Thymus (tissue), 14 donors: ENCODE measurements around the gene OR7G1. TPM values are rescaled to one million over a fixed set of nuclear protein-coding genes. Genes with fewer than 3 reads are reported as not detected.

Experiments
- DNase-seq, 9 donors: peaks; one replicate each; pipeline ENCODE4 v3.0.0-alpha.2; 2013; ENCODE audit warnings: low spot score in 9 of 9, low read depth in 6 of 9, missing footprints in 1 of 9
- H3K27ac ChIP-seq, 2 donors: one replicate each; pipeline ENCODE4 v1.5.1; 2013; ENCODE audit warnings: control low read depth in 1 of 2, low read depth in 1 of 2, low read length in 1 of 2, mild to moderate bottlenecking in 1 of 2, moderate library complexity in 1 of 2
- H3K27me3 ChIP-seq, 2 donors: one replicate each; pipeline ENCODE4 v1.5.1; 2013; ENCODE audit warnings: low read length in 1 of 2; ENCODE audit not compliant: control insufficient read depth in 2 of 2, insufficient read depth in 1 of 2
- H3K36me3 ChIP-seq, 2 donors: one replicate each; pipeline ENCODE4 v1.5.1; 2013; ENCODE audit warnings: low read length in 1 of 2, mild to moderate bottlenecking in 1 of 2, moderate library complexity in 1 of 2; ENCODE audit not compliant: control insufficient read depth in 2 of 2, insufficient read depth in 2 of 2
- H3K4me1 ChIP-seq, 2 donors: one replicate each; pipeline ENCODE4 v1.5.1; 2013; ENCODE audit warnings: low read length in 2 of 2; ENCODE audit not compliant: control insufficient read depth in 2 of 2, insufficient read depth in 2 of 2
- H3K4me3 ChIP-seq, 2 donors: one replicate each; pipeline ENCODE4 v1.5.1; 2013; ENCODE audit warnings: low read length in 2 of 2, control low read depth in 1 of 2, mild to moderate bottlenecking in 1 of 2
- H3K9me3 ChIP-seq, 2 donors: one replicate each; pipeline ENCODE4 v1.5.1; 2013; ENCODE audit warnings: low read length in 1 of 2, mild to moderate bottlenecking in 1 of 2; ENCODE audit not compliant: control insufficient read depth in 2 of 2, insufficient read depth in 1 of 2
- WGBS: extraction: QIAGEN DNeasy Blood & Tissue Kit; methylation state at CpG from one replicate; pipeline ENCODE4 v1.1.7; 2013; 5-methylcytosine and 5-hydroxymethylcytosine counted together
- long read RNA-seq, 10 donors: transcript quantifications; one replicate each; lab custom pipeline, GENCODE V29; 2026
- polyA plus RNA-seq: library from polyadenylated mRNA; stranded (reverse); fragments of 200-250 nt; gene quantifications from one replicate; pipeline ENCODE4 v1.2.3, GENCODE V29; 2013
- total RNA-seq: library from RNA; stranded (reverse); fragments of 120-200 nt; gene quantifications from one replicate; pipeline ENCODE4 v1.2.4, GENCODE V29; 2013
- donor health status: healthy.

OR7G1 gene
- not detected for total RNA-seq
- not detected for polyA plus RNA-seq
- long read RNA-seq, donor 1: 0 reads
- long read RNA-seq, donor 2: 0 reads
- long read RNA-seq, donor 3: 0 reads
- long read RNA-seq, donor 4: 0 reads
- long read RNA-seq, donor 5: 0 reads
- long read RNA-seq, donor 6: 0 reads
- long read RNA-seq, donor 7: 0 reads
- long read RNA-seq, donor 8, partial matches to known transcripts: 0 of 1 reads
- long read RNA-seq, donor 8, other reads (novel, unspliced or antisense): 0 of 1 reads
- long read RNA-seq, donor 9: 0 reads
- long read RNA-seq, donor 10: 0 reads

- Histone ChIP-seq H3K9me3 (no peaks in the 10 kb centered on the region), H3K4me1 (no peaks in the 10 kb centered on the region), H3K27me3 (no peaks in the 10 kb centered on the region), H3K27ac (no peak within 1 kb of the TSS), H3K4me3 (no peak within 1 kb of the TSS), H3K36me3 (no peaks in the 10 kb centered on the region)
- no peak for DNase-seq
- 85% methylated on average over 2 of the region's 2 CpGs for WGBS
Observed at GRCh38 chr19:9115307-9115813, at the start of gene OR7G1. Gene OR7G1 (minus strand): TSS chr19:9115763. CDS start chr19:9115763, 0 bp downstream.

GRCh38 chr19:9165261-9165660, 49.7 kb upstream of the OR7G1 start:
- H3K27ac ChIP-seq: no peak overlapping the region
- H3K27me3 ChIP-seq: no peaks in the 10 kb centered on the region
- peaks cover 33 to 41% of the 10 kb centered on the region in 2 donors for H3K36me3 ChIP-seq
- no peaks in the 10 kb centered on the region for H3K4me1 ChIP-seq
- over 99% methylated on average over 3 of the region's 3 CpGs for WGBS
- H3K4me3 ChIP-seq: no peak overlapping the region
- H3K9me3 ChIP-seq: peaks cover 10 to 25% of the 10 kb centered on the region in 2 donors
- no peak for DNase-seq

- Histone ChIP-seq H3K9me3 (peaks cover 19 to 42% of the 10 kb centered on the region in 2 donors), H3K36me3 (peaks cover 69 to 71% of the 10 kb centered on the region in 2 donors)
- 99% methylated on average over 12 of the region's 12 CpGs for WGBS
Observed at GRCh38 chr19:9161427-9161826, 45.9 kb upstream of the OR7G1 start.

GRCh38 chr19:9159891-9160290, 44.3 kb upstream of the OR7G1 start:
- DNase-seq: no peak
- 99% methylated on average over 13 of the region's 13 CpGs for WGBS
- no peaks in the 10 kb centered on the region for H3K4me1 ChIP-seq
- H3K36me3 ChIP-seq: peaks cover 81 to 82% of the 10 kb centered on the region in 2 donors
- H3K27me3 ChIP-seq: no peaks in the 10 kb centered on the region
- H3K4me3 ChIP-seq: no peak overlapping the region
- no peak overlapping the region for H3K27ac ChIP-seq
- H3K9me3 ChIP-seq: peaks cover 19 to 42% of the 10 kb centered on the region in 2 donors

More at GRCh38 chr19:9161427-9161826, 45.9 kb upstream of the OR7G1 start:
- Histone ChIP-seq H3K27ac (no peak overlapping the region), H3K4me1 (no peaks in the 10 kb centered on the region), H3K27me3 (no peaks in the 10 kb centered on the region), H3K4me3 (no peak overlapping the region)
- DNase-seq: no peak

- Histone ChIP-seq H3K4me3 (no peak overlapping the region), H3K36me3 (peaks cover 62 to 67% of the 10 kb centered on the region in 2 donors), H3K27me3 (no peaks in the 10 kb centered on the region), H3K4me1 (no peaks in the 10 kb centered on the region), H3K27ac (no peak overlapping the region), H3K9me3 (peaks cover 21 to 44% of the 10 kb centered on the region in 2 donors)
- WGBS: 95% methylated on average over 1 of the region's 1 CpG
- no peak for DNase-seq
Observed at GRCh38 chr19:9156304-9156703, 40.7 kb upstream of the OR7G1 start.

GRCh38 chr19:9155591-9155990, 40.0 kb upstream of the OR7G1 start:
- Histone ChIP-seq H3K4me1 (no peaks in the 10 kb centered on the region), H3K9me3 (peaks cover 17 to 39% of the 10 kb centered on the region in 2 donors), H3K27ac (no peak overlapping the region), H3K4me3 (no peak overlapping the region), H3K36me3 (peaks cover 55 to 59% of the 10 kb centered on the region in 2 donors), H3K27me3 (no peaks in the 10 kb centered on the region)
- 96% methylated on average over 4 of the region's 4 CpGs for WGBS
- DNase-seq: no peak

- Histone ChIP-seq H3K4me1 (no peaks in the 10 kb centered on the region), H3K27me3 (no peaks in the 10 kb centered on the region), H3K4me3 (no peak overlapping the region), H3K27ac (no peak overlapping the region), H3K9me3 (peaks cover 8 to 29% of the 10 kb centered on the region in 2 donors), H3K36me3 (peaks cover 27 to 30% of the 10 kb centered on the region in 2 donors)
- 97% methylated on average over 5 of the region's 5 CpGs for WGBS
- DNase-seq: no peak
Observed at GRCh38 chr19:9151367-9151766, 35.8 kb upstream of the OR7G1 start.

GRCh38 chr19:9150650-9151049, 35.1 kb upstream of the OR7G1 start:
- Histone ChIP-seq H3K27ac (no peak overlapping the region), H3K9me3 (peaks cover 8 to 29% of the 10 kb centered on the region in 2 donors), H3K36me3 (peaks cover 21 to 22% of the 10 kb centered on the region in 2 donors), H3K4me3 (no peak overlapping the region), H3K4me1 (no peaks in the 10 kb centered on the region), H3K27me3 (no peaks in the 10 kb centered on the region)
- WGBS: 97% methylated on average over 5 of the region's 5 CpGs
- no peak for DNase-seq

GRCh38 chr19:9149997-9150396, 34.4 kb upstream of the OR7G1 start:
- no peak overlapping the region for H3K4me3 ChIP-seq
- H3K4me1 ChIP-seq: no peaks in the 10 kb centered on the region
- peaks cover 10 to 32% of the 10 kb centered on the region in 2 donors for H3K9me3 ChIP-seq
- no peaks in the 10 kb centered on the region for H3K27me3 ChIP-seq
- 98% methylated on average over 4 of the region's 4 CpGs for WGBS
- no peak overlapping the region for H3K27ac ChIP-seq
- peaks cover 18 to 22% of the 10 kb centered on the region in 2 donors for H3K36me3 ChIP-seq
- DNase-seq: no peak
